Measurements from ENCODE around the gene SLIT3. TPM values are rescaled to one million over a fixed set of nuclear protein-coding genes. Genes with fewer than 3 reads are reported as not detected.

SLIT3 gene
- total RNA-seq, 1 experiment from 2014 or later: 0.92 TPM

DNA sequence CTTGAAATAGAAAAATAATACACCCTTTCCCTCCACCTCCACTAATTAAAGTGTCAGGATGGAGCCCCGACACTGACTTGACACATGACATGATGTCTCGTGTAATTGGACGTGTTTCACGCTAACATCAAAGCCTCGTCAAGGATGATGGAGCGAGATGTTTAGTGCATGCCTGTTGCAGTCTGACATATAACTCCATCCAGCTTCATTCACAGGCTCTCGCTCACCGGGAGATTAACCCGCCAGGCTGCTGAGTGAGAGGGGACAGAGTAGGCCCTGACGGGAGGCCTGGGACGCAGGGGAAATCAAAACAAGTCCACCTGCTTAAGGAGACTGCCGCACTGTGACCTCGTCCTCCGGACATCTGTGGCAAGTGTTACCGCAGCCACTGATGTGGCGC is 263.5 kb downstream of the SLIT3 start:
- TF ChIP-seq, protein P1, sequence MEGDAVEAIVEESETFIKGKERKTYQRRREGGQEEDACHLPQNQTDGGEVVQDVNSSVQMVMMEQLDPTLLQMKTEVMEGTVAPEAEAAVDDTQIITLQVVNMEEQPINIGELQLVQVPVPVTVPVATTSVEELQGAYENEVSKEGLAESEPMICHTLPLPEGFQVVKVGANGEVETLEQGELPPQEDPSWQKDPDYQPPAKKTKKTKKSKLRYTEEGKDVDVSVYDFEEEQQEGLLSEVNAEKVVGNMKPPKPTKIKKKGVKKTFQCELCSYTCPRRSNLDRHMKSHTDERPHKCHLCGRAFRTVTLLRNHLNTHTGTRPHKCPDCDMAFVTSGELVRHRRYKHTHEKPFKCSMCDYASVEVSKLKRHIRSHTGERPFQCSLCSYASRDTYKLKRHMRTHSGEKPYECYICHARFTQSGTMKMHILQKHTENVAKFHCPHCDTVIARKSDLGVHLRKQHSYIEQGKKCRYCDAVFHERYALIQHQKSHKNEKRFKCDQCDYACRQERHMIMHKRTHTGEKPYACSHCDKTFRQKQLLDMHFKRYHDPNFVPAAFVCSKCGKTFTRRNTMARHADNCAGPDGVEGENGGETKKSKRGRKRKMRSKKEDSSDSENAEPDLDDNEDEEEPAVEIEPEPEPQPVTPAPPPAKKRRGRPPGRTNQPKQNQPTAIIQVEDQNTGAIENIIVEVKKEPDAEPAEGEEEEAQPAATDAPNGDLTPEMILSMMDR (conservative IDR thresholded peaks at IDR 0.05): no peak
- H2AFZ ChIP-seq (ENCODE audit: low read length): no peak overlapping the region
- H3K9ac ChIP-seq (ENCODE audit: extremely low read depth, insufficient read length, low read length): no peak overlapping the region
- no peak overlapping the region for H4K8ac ChIP-seq (replicated peaks; ENCODE audit: insufficient read length, low read depth, low read length)
- peaks cover 10% of the 10 kb centered on the region for H3K27me3 Mint-ChIP-seq (ENCODE audit: low read depth)
- H3K9me3 Mint-ChIP-seq: peaks cover 8% of the 10 kb centered on the region in 2 experiments; a peak in 4 of 5 replicates
- no peak overlapping the region for H3K27ac ChIP-seq (ENCODE audit: insufficient read length, low read depth, low read length)
- H2BK12ac ChIP-seq (ENCODE audit: insufficient read length, low read depth, low read length): no peak overlapping the region
- H3K4me1 Mint-ChIP-seq: peaks cover 15 to 18% of the 10 kb centered on the region in 2 experiments
- H3K4me1 ChIP-seq (ENCODE audit: insufficient read depth, low read length): no peaks in the 10 kb centered on the region
- H3K23ac ChIP-seq (ENCODE audit: insufficient read length, low read depth, low read length): no peak overlapping the region
- H2BK20ac ChIP-seq (ENCODE audit: low read depth, low read length, poor library complexity, severe bottlenecking): no peak overlapping the region
- H2BK5ac ChIP-seq (ENCODE audit: insufficient read length, low read length): no peak overlapping the region
- H3T11ph ChIP-seq (ENCODE audit: low read length): no peak overlapping the region
- no peak overlapping the region for H3K14ac ChIP-seq (ENCODE audit: insufficient read depth, low read length)
- H3K27ac Mint-ChIP-seq: no peak overlapping the region
- no peaks in the 10 kb centered on the region for H3K79me2 ChIP-seq (ENCODE audit: insufficient read depth, low read length)
- H2AK5ac ChIP-seq (ENCODE audit: insufficient read length, low read length): no peak overlapping the region
- no peaks in the 10 kb centered on the region for H3K27me3 ChIP-seq (ENCODE audit: insufficient read depth, low read length)
- H3K18ac ChIP-seq (ENCODE audit: insufficient read length, low read depth, low read length): no peak overlapping the region
- no peak overlapping the region for H3K4me2 ChIP-seq (ENCODE audit: insufficient read depth, insufficient read length, low read length)
- no CpG with 5 or more reads among the region's 16 CpGs for WGBS (ENCODE audit: extremely low coverage, insufficient read length, low lambda C conversion rate)
- no peak overlapping the region for H3K4ac ChIP-seq (ENCODE audit: low read depth, low read length)
- no peaks in the 10 kb centered on the region for H3K79me1 ChIP-seq (ENCODE audit: insufficient read depth, low read depth, low read length, poor library complexity, severe bottlenecking)
- H2BK15ac ChIP-seq (ENCODE audit: low read depth, low read length): no peak overlapping the region
- no peaks in the 10 kb centered on the region for H3K9me3 ChIP-seq (ENCODE audit: control insufficient read depth, low read depth, low read length)
- no peak overlapping the region for H2BK120ac ChIP-seq (ENCODE audit: low read depth, low read length, poor library complexity, severe bottlenecking)
- H3K36me3 Mint-ChIP-seq (ENCODE audit: insufficient read depth in 1 of 3, low read depth in 3 of 3): peaks cover 0 to 8% (median 3%) of the 10 kb centered on the region in 3 experiments; a peak in 4 of 7 replicates
- H4K91ac ChIP-seq (ENCODE audit: insufficient read length, low read depth, low read length): no peak overlapping the region
- H3K23me2 ChIP-seq (ENCODE audit: insufficient read length, low read depth, low read length, poor library complexity, severe bottlenecking): no peaks in the 10 kb centered on the region
- no peak overlapping the region for H3K4me3 Mint-ChIP-seq
- no peak overlapping the region for H3K56ac ChIP-seq (ENCODE audit: insufficient read length, low read depth, low read length)
- no peaks in the 10 kb centered on the region for H4K20me1 ChIP-seq (ENCODE audit: control insufficient read depth, insufficient read depth, insufficient read length)
- no peak for DNase-seq
- H4K5ac ChIP-seq (ENCODE audit: insufficient read length, low read depth, low read length): no peak overlapping the region
